HG02571 (cell line): ENCODE data around the gene MRPL19.

Experiments used
- ATAC-seq: cut with Tn5 transposase; IDR thresholded peaks from one replicate; pipeline ENCODE4 v1.9.1; 2021; ENCODE audit warnings: mild to moderate bottlenecking, moderate library complexity; ENCODE audit not compliant: unreplicated experiment

MRPL19 gene

DNA sequence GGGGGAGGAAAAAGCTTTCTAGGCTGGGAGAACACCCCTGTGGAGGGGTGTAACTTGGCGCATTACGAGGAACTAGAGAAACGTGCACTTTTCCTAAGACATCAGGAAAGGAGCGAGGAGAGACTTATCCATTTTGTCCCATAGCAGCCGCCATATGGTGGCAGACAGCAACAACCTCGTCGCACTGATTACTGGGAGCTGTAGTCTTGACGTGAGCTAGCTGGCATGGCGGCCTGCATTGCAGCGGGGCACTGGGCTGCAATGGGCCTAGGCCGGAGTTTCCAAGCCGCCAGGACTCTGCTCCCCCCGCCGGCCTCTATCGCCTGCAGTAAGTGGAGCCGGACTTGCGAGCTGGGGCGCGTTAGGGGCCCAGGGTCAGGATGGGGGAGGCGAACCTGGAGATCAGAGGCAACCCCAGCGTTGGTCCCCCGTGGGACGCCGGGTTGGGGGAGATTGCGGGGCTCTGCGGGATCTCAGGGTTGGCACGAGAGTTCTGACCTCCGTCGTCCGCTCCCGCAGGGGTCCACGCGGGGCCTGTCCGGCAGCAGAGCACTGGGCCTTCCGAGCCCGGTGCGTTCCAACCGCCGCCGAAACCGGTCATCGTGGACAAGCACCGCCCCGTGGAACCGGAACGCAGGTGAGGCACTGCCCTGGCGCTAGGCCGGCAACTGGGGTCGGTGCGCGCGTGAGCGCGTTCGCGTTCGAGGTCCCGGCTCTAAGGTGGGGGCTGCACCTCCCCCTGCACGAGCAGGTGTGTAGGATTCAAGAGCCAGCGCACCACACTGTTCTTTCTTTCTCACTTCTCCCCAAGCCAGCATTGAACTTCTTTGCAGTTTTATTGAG is at the start of gene MRPL19:
Gene MRPL19 (plus strand): TSS at position 201 of the 843 bp plus-strand sequence. CDS start 25 bp downstream, at position 226.
- peak; percentile 98 for ATAC-seq

DNA sequence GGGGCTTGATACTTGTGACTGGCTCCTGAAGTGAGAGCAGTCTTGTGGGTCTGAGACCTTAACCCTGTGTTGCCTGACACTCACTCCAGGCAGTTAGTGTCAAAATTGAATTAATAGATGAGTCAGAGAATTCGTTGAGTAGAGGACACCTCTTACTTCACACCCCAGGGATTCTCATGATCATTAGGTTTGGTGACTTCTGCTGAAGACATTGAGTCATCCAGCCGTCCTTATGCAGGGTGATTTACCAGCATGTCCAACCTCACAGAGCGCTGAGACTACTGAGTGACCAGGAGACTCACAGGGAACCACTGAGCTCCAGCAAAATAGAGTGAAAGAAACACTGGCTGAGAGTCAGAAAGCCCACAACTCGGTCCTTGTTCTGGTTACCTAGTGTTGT is 49.8 kb upstream of the MRPL19 start:
- ATAC-seq, result no peak

- no peak for ATAC-seq
Measured at GRCh38 chr2:75597949-75598348, 48.6 kb upstream of the MRPL19 start.

GRCh38 chr2:75598589-75599155 is 47.9 kb upstream of the MRPL19 start:
- no peak for ATAC-seq

- ATAC-seq, result no peak
Measured at GRCh38 chr2:75600461-75601011, 46.0 kb upstream of the MRPL19 start.

GRCh38 chr2:75602724-75603342 is 43.8 kb upstream of the MRPL19 start:
- ATAC-seq, result no peak

GRCh38 chr2:75603477-75603876 is 43.1 kb upstream of the MRPL19 start:
- no peak for ATAC-seq

GRCh38 chr2:75604484-75604883 is 42.1 kb upstream of the MRPL19 start:
- ATAC-seq, result no peak

DNA sequence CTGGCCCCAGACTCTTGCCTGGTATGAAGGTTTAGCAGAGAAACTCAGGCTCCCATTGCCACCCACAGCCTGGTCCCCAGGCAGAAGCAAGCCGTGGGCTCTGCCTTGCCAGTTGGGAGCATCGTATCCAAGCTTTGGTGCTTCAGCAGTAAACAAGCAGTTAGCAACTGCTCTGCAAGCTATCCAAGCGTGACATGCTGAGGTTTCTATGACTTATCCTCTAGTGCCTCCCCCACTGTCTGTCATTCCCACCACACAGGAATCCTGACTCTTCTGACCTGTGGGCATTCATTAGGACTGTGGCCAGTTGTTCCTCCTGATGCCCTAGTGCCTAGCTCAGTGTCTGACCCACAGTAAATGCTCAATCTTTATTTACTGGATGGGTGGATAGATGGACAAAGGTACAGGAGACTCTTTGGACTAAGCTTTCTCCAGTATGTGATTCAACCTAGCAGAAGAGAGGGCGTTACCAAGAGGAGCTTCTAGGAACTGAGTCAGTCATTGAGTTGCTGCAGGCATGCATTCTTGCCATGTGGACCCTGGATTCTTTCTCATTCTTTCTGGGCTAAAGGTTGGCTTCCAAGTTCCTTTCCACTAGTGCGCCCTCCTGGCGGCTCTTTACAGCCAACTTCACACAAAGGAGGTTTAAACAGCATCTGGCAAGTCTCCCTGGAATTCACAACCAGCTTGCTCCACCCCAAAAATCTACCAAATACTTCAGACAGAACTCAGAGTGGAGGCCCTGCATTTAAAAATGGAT is 40.6 kb upstream of the MRPL19 start:
- ATAC-seq, result no peak

DNA sequence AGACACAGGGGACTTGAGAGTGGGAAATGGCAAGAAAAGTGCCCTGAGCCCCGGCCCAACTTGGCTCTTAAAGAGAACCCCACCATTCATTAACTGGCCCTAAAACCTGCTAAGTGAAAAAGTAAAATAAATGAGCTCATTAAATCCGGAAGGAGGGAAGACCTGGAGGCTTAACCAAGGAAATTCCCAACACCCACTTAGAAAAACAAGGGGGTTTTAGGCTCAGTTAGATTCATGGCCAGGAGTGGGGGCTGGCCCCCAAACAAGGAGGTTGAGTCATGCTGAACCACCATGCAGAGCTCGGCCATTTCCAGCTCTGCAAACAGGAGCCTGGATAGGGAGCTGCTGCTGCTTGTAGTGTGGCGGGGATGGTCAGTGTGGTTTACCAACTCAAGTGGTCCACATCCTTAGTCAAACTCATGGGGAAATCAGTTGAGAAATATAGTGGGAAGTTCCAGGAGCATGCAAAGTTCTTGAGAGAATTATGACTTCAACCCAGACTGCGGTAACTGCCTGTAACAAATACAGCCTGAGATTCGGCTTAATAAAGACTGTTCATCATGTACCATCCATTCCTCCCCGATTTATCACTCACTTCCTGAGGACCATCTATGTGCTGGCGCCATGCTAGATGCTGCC is 39.7 kb upstream of the MRPL19 start:
- ATAC-seq, result no peak

DNA sequence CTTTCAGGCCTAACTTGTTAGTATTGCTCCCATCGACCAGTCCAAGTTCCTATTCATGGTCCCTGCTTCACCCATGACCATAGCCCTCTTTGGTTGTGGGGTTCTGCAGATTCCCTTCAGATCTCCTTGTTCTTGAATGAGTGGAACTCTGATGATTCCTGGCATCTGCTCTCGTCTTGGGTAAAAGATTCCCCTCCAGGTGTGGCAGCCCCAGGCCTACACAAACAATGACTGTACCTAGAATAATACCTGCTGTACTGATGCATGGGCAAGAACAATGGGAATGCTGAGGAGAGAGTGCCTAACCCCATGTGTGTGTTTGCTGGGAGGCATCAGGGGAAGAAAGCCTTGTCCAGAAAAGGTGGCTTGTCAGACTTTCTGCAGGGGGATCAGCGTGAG is 39.2 kb upstream of the MRPL19 start:
- ATAC-seq, result no peak

DNA sequence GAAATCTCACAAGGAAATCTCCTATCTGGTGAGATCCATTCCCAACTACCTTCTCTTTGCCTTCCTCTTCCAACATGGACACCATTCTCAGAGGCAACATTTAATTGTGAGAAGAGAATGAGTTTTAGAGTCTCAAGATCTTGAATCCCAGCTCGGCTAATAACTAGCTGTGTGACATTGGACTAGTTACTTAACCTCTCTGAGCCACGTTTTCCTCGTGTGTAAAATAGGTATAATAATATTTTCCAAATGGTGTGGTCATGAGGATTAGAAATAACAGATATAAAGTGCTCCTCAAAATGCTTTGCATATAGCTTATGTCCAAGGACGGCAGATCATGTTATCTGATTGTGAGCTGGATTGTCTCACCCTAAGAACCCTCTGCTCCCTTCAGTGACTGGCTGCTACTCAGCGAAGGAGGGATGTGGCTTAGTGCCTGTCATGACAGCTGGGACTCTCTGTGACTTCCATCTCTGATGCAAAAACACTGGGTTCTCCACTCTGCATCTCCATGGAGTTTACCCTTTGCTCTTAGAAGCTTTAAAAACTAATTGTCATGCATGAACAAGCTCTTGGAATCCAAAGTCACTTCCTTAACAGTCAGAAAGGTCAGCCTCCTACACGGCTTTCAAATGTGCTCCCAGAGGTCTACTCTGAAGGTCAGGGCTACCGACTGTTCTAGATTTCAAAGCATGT is 38.4 kb upstream of the MRPL19 start:
- ATAC-seq, result no peak

GRCh38 chr2:75608684-75609333 is 37.8 kb upstream of the MRPL19 start:
- peak; percentile 80 for ATAC-seq

DNA sequence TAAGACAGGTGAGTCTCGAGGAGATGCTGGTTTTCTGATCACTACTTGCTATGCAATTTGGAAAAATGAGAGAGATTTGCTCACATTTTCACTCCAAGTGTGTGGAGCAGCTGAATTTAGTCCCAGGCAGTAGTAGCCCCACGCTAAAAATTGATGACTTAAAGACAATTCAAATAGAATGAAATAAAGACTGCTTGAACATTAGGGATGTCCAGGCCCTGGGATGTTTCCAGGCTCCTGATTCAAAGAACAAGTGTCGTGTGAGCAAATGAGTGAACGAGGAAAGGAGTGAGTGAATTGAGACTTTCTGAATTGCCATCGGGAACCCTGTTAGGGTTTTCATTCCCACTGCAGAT is 37.3 kb upstream of the MRPL19 start:
- ATAC-seq, result no peak

GRCh38 chr2:75609937-75610508 is 36.6 kb upstream of the MRPL19 start:
- ATAC-seq, result no peak

- no peak for ATAC-seq
Measured at GRCh38 chr2:75610671-75611070, 35.9 kb upstream of the MRPL19 start.

DNA sequence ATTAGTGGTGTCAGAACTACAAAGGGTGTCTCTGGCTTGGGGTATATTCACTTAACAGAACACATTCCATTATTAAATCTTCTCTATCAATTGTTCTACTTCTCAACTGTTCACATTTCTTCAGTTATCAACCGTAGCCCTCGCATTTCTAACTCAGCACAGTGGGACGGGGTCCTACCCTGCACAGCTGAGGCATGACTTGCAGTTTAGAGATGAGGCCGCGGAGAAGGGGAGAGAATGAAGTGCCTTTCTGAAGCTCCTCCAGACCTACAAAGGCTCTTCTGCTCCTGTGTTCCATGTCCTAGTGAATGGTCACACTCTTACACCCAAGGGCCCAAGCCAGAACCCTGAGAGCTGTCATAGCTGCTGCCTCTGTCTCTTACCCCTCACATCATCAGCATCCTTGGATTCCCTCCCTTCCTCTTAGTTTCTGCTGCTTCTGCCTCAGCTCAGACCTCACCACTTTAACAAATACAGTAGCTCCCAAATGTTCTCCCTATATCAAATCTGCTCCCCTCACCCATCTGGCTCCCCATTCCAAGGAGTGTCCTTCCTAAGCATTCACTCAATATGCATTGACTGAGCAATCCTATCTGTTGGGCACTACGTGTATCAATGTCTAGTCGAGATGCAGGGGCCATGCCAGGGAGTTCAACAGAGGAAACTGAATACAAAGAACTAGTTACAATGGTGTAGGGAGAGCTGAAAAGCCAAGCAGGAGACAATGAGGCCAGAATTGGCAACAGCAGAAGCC is 34.3 kb upstream of the MRPL19 start:
- ATAC-seq, result no peak

- no peak for ATAC-seq
Measured at GRCh38 chr2:75612862-75613243, 33.7 kb upstream of the MRPL19 start.
